PFSK-1 (cell line): ENCODE results near the gene ACADVL.

Experiments used
- FOXP2 ChIP-seq: optimal IDR thresholded peaks from 2 replicates; pipeline ENCODE3; 2011; ENCODE audit warnings: borderline replicate concordance, control low read depth, inconsistent platforms; ENCODE audit not compliant: insufficient read depth; ENCODE audit errors: extremely low read length, extremely low read depth
- POLR2AphosphoS5 ChIP-seq: IDR thresholded peaks from 2 replicates; pipeline ENCODE4 v1.6.1; 2012; ENCODE audit warnings: low read depth, mild to moderate bottlenecking, control low read depth, low read length, moderate library complexity
- SIN3A ChIP-seq: IDR thresholded peaks from 2 replicates; pipeline ENCODE4 v1.6.1; 2012; ENCODE audit warnings: mild to moderate bottlenecking, low read length, moderate library complexity, borderline replicate concordance; ENCODE audit not compliant: insufficient read depth
- TAF1 ChIP-seq: IDR thresholded peaks from 2 replicates; pipeline ENCODE4 v1.6.1; 2012; ENCODE audit warnings: low read length, control low read depth, borderline replicate concordance; ENCODE audit not compliant: insufficient read depth
- TF ChIP-seq, protein P1 (sequence below), 2 experiments: IDR thresholded peaks; 2 replicates each; pipeline versions ENCODE4 v1.6.1 to v1.8.0; 2011 to 2012; ENCODE audit warnings: low read depth in 2 of 2, low read length in 2 of 2, control low read depth in 1 of 2, inconsistent platforms in 1 of 2, mild to moderate bottlenecking in 1 of 2, moderate library complexity in 1 of 2; ENCODE audit not compliant: insufficient read depth in 1 of 2

ACADVL gene

DNA sequence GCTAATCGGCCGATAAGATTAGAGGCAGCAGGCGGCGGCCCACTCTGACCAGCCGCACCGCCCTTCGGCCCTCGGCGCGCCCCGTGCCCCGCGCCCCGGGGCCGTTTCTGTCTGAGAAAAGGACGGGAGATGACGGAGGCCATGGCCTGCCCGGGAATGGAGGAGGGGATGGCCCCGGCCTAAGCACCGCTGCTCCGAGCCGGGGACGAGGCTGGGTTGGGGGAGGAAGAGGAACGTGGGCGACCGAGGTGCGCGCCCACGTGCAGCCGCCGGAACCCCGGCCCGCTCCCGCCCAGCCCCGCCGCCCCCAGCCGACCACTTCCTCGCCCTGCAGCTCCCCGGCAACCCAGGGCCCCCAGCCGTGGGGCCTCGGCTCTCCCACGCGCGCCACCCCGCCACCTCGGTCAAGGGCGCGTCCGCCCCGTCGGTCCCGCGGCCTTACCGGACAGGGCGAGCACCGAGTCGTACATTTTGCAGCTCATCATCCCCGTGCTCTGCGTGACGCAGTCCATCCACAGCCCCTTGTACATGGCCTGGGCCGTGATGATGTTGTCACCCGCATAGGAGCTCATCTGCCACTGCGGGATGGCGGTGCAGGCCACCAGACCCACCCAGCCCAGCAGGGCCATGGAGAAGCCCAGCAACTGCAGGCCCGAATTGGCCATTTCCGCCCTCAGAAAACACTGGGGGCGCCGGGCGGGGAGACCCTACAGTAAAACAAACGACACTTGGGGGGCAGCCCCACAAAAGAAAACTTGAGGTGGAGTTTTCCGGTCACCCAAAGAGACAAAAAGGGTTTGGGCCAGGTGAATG is 41.8 kb downstream of the ACADVL start:
- TF ChIP-seq TAF1, result no peak
- TF ChIP-seq SIN3A, result no peak
- TF ChIP-seq, protein P1, sequence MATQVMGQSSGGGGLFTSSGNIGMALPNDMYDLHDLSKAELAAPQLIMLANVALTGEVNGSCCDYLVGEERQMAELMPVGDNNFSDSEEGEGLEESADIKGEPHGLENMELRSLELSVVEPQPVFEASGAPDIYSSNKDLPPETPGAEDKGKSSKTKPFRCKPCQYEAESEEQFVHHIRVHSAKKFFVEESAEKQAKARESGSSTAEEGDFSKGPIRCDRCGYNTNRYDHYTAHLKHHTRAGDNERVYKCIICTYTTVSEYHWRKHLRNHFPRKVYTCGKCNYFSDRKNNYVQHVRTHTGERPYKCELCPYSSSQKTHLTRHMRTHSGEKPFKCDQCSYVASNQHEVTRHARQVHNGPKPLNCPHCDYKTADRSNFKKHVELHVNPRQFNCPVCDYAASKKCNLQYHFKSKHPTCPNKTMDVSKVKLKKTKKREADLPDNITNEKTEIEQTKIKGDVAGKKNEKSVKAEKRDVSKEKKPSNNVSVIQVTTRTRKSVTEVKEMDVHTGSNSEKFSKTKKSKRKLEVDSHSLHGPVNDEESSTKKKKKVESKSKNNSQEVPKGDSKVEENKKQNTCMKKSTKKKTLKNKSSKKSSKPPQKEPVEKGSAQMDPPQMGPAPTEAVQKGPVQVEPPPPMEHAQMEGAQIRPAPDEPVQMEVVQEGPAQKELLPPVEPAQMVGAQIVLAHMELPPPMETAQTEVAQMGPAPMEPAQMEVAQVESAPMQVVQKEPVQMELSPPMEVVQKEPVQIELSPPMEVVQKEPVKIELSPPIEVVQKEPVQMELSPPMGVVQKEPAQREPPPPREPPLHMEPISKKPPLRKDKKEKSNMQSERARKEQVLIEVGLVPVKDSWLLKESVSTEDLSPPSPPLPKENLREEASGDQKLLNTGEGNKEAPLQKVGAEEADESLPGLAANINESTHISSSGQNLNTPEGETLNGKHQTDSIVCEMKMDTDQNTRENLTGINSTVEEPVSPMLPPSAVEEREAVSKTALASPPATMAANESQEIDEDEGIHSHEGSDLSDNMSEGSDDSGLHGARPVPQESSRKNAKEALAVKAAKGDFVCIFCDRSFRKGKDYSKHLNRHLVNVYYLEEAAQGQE (IDR thresholded peaks at IDR 0.05; ENCODE audit: insufficient read depth in 1 of 2, low read depth in 2 of 2, low read length in 2 of 2), result no peak

DNA sequence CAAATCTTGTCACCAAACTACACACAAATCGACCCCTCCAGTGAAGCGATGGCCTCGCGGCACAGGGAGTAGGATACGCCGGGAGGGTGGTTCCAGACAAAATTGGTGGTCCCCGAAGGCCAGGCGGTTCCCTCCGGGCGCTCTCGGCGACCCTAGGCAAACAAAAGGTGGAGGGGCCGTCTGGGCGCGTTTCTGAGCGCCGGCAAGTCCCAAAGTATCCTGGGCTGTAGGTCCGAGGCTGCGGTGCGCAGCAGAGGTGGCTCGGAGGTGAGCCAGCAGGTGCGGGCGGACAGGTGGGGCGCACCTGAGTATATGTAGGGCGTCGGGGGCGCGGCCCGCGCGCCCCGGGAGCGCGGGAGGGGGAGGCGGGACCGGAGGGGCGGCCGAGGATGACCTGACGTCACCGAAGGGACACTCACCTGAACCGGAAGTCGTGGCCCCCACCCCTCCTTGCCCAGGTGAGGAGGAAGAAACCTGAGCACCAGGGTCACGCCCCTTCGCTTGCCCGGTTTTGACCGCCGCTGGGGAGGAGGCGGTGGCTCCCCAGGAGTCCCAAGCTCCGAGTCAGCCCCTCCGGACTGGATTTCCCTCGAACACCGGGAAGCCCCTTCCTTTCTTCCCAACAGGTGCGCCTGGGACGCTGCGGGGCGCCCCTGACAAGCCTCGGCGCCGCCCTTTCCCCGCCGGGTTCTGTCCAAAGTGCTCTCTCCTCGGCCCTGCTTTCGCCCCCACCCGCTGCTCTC is 42.6 kb downstream of the ACADVL start, which contains the start of gene CLDN7:
Gene CLDN7, minus strand, starts transcription at position 287 of the 743 bp plus-strand sequence. CDS start 435 bp downstream, outside the sequence.
- TF ChIP-seq SIN3A (no peak), TAF1 (no peak), POLR2AphosphoS5 (no peak), FOXP2 (no peak)
- TF ChIP-seq, protein P1 (IDR thresholded peaks at IDR 0.05; ENCODE audit: insufficient read depth in 1 of 2, low read depth in 2 of 2, low read length in 2 of 2), result no peak

DNA sequence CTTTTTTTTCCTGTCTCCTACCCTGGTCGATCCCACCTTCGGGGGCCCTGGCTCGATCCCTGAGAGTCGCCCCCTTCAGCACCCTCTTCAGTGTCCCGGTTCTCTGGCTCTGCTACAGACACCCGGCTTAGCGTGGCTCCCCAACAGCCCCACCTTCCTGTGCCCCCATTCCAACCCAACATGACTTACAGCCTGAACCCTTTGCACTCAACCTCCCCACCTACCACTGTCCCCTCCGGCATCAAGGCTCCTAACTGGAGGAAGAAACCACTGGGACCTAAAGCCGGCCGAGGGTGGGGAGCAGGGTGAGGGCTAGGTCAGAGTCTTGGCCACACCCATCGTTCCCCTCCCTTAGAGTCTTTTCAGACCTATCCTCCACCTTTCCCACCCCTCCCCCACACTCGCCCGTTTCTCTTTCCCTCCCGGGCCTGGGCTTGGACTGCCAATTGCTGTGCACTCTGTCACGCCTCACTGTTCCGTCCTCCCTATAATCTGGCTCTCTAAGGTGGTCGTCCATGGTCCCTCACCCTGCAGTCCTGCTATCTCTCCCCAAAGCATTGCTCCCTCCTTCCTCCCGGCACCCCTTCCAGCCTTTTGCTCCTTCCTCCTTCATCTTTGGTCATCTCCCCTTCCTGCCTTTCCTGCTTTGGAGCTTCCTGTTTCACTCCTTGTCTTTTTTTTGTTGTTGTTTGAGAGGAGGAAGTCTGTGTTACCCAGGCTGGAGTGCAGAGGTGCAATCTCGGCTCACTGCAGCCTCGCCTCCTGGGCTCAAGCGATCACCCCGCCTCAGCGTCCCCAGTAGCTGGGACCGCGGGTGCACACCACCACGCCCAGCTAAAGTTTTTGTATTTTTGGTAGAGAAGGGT is 43.4 kb downstream of the ACADVL start:
- TF ChIP-seq POLR2AphosphoS5, result no peak; the same call in 1 of the 2 replicates
- peak; percentile 44; the same call in 1 of the 2 replicates for TF ChIP-seq TAF1
- TF ChIP-seq SIN3A, result 0 out of 2 replicates have a peak, but pooled peaks have one; percentile 60
- peak; percentile 12 for TF ChIP-seq FOXP2
- TF ChIP-seq, protein P1 (IDR thresholded peaks at IDR 0.05; ENCODE audit: insufficient read depth in 1 of 2, low read depth in 2 of 2, low read length in 2 of 2), result no peak

DNA sequence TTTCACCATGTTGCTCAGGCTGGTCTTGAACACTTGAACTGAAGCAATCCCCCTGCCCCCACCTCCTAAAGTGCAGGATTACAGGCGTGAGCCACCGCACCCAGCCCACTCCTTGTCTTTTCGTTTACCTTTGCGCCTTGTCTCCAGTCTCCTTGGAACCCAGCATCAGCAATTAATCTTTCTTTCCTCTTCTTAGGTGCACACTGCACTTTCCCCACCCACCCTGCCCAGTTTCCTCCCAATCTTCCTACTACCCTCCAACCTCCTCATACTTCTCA is 44.0 kb downstream of the ACADVL start:
- TF ChIP-seq FOXP2 (peak; percentile 3), SIN3A (no peak)

DNA sequence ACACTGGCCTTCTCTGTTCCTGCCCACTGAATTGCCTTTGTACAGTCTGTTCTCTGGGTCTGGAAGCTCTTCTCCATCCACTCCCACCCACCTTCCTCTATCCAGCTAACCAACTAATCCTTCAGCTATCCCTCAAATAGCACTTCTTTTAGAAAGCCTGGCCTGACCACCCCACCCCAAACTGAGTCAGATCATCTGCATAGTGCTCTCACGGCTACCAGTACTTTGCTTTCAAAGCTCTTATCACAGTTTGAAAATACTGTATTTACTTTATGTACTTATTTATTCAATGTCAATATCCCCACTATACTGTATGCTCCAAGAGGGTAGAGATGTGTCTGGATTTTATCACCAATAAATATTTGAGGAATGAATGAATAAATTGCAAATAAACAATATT is 47.0 kb downstream of the ACADVL start:
- no peak for TF ChIP-seq FOXP2
- TF ChIP-seq POLR2AphosphoS5, result no peak
- TF ChIP-seq, protein P1 (IDR thresholded peaks at IDR 0.05; ENCODE audit: insufficient read depth in 1 of 2, low read depth in 2 of 2, low read length in 2 of 2), result no peak
- no peak for TF ChIP-seq SIN3A
- no peak for TF ChIP-seq TAF1
